ENCODE data around the gene LTO1. TPM values are rescaled to one million over a fixed set of nuclear protein-coding genes. Genes with fewer than 3 reads are reported as not detected.

The LTO1 gene
- total and polyA plus RNA-seq, 10 of the 15 experiments (the other 5 are each of a cell fraction or from before 2014, with no cell fraction given): 2.6 to 27.5 (median 14.4) TPM

DNA sequence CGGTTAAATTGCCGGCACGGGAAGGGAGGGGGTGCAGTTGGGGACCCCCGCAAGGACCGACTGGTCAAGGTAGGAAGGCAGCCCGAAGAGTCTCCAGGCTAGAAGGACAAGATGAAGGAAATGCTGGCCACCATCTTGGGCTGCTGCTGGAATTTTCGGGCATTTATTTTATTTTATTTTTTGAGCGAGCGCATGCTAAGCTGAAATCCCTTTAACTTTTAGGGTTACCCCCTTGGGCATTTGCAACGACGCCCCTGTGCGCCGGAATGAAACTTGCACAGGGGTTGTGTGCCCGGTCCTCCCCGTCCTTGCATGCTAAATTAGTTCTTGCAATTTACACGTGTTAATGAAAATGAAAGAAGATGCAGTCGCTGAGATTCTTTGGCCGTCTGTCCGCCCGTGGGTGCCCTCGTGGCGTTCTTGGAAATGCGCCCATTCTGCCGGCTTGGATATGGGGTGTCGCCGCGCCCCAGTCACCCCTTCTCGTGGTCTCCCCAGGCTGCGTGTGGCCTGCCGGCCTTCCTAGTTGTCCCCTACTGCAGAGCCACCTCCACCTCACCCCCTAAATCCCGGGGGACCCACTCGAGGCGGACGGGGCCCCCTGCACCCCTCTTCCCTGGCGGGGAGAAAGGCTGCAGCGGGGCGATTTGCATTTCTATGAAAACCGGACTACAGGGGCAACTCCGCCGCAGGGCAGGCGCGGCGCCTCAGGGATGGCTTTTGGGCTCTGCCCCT, 34.7 kb downstream of the LTO1 start:
- TF ChIP-seq DPF2 (IDR thresholded peaks at IDR 0.05) (0 out of 2 replicates have a peak, but pooled peaks have one; percentile 32), IKZF1 (conservative IDR thresholded peaks at IDR 0.05) (peak; percentile 4; the same call in 1 of the 2 replicates), MYB (IDR thresholded peaks at IDR 0.05; ENCODE audit: borderline replicate concordance, low read depth, low read length) (no peak), TARDBP (IDR thresholded peaks at IDR 0.05; ENCODE audit: borderline replicate concordance) (no peak), MEF2B (IDR thresholded peaks at IDR 0.05; ENCODE audit: partially characterized antibody, poor library complexity, severe bottlenecking) (peak; percentile 40), EZH2 (IDR thresholded peaks at IDR 0.05; ENCODE audit: borderline replicate concordance, control insufficient read depth, low read depth, low read length) (peak; percentile 32; the same call in 1 of the 2 replicates), SMARCA5 (IDR thresholded peaks at IDR 0.05) (no peak), ZZZ3 (IDR thresholded peaks at IDR 0.05; ENCODE audit: control insufficient read depth, insufficient read length, low read depth) (no peak), TCF7 (IDR thresholded peaks at IDR 0.05; ENCODE audit: borderline replicate concordance) (no peak), WRNIP1 (IDR thresholded peaks at IDR 0.05; ENCODE audit: borderline replicate concordance, low read depth, low read length) (no peak)
- TF ChIP-seq, protein P1, sequence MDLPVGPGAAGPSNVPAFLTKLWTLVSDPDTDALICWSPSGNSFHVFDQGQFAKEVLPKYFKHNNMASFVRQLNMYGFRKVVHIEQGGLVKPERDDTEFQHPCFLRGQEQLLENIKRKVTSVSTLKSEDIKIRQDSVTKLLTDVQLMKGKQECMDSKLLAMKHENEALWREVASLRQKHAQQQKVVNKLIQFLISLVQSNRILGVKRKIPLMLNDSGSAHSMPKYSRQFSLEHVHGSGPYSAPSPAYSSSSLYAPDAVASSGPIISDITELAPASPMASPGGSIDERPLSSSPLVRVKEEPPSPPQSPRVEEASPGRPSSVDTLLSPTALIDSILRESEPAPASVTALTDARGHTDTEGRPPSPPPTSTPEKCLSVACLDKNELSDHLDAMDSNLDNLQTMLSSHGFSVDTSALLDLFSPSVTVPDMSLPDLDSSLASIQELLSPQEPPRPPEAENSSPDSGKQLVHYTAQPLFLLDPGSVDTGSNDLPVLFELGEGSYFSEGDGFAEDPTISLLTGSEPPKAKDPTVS (IDR thresholded peaks at IDR 0.05; ENCODE audit: low read depth, low read length): no peak
- no peaks in the 10 kb centered on the region for H3K79me2 ChIP-seq (ENCODE audit: control insufficient read depth, insufficient read depth, low read length)
- POLR2A ChIA-PET: no interaction called here
- no peak overlapping the region for H2AFZ ChIP-seq (ENCODE audit: control insufficient read depth, low read depth, low read length)
- WGBS (ENCODE audit: insufficient coverage, insufficient replicate concordance, low lambda C conversion rate, missing lambda C conversion rate): 1% methylated on average over 42 of the region's 43 CpGs
- peaks cover 21 to 40% of the 10 kb centered on the region in 2 experiments for H3K27me3 ChIP-seq (replicated peaks in 1 of 2; ENCODE audit: control insufficient read depth in 2 of 2, insufficient read depth in 2 of 2, low read length in 1 of 2)
- RAD21 ChIA-PET (ENCODE audit: unreplicated experiment): interaction anchor here (2.4 kb wide), 1 partner anchor 364 kb away, joined by 8 read pairs; no protein-coding TSS in a partner anchor
- H3K9me3 ChIP-seq (replicated peaks; ENCODE audit: control insufficient read depth, insufficient read depth, low read length): no peaks in the 10 kb centered on the region
- no peaks in the 10 kb centered on the region for H4K20me1 ChIP-seq (ENCODE audit: control insufficient read depth, insufficient read depth)
- CTCF ChIA-PET: interaction anchor here (1.1 to 1.8 kb wide), 3 partner anchors 348 to 539 kb away, joined by 3 to 4 read pairs (median 3); no protein-coding TSS in a partner anchor
- H3K36me3 ChIP-seq (ENCODE audit: control insufficient read depth in 2 of 2, insufficient read depth in 2 of 2, low read length in 1 of 2): no peaks in the 10 kb centered on the region
- FAIRE-seq (no peak), ATAC-seq (no peak), DNase-seq (ENCODE audit: low read depth, low spot score) (no peak)
- in situ Hi-C loops (cut with MboI): loop anchor here (5.0 kb wide), 1 partner anchor 348 kb away; the partner anchor contains the start of gene MYEOV
- no TSS peak for BruUV-seq (replicated peaks)
- H3K4me1 ChIP-seq (ENCODE audit: control insufficient read depth, insufficient read depth, low read length): peaks cover 21% of the 10 kb centered on the region
- no peak overlapping the region for H3K9ac ChIP-seq (ENCODE audit: control insufficient read depth, insufficient read depth, low read length)
- H3K4me2 ChIP-seq (ENCODE audit: control insufficient read depth, insufficient read depth): peak overlapping the region; percentile 31; the same call in 1 of the 2 replicates
- peak overlapping the region; percentile 27; the same call in 1 of the 2 replicates for H3K4me3 ChIP-seq
- intact Hi-C loops (cut with micrococcal nuclease; ENCODE audit: unreplicated experiment): loop anchor here (5.0 kb wide), 1 partner anchor 428 kb away; no protein-coding TSS in a partner anchor
- SMC1A ChIA-PET (ENCODE audit: uncharacterized antibody, unreplicated experiment): interaction anchor here (0.8 to 1.2 kb wide), 2 partner anchors 344 to 539 kb away, joined by 3 read pairs; no protein-coding TSS in a partner anchor
- H3K27ac ChIP-seq (ENCODE audit: control insufficient read depth, insufficient read depth): no peak overlapping the region
